Liver (tissue), 9 donors: ENCODE data around the gene ANKS1A. TPM values are rescaled to one million over a fixed set of nuclear protein-coding genes. Genes with fewer than 3 reads are reported as not detected.

ENCODE experiments used
- DNase-seq: peaks from one replicate; pipeline ENCODE4 v3.0.0-alpha.2; 2017; ENCODE audit warnings: low spot score
- H3K27ac ChIP-seq, 2 donors: one replicate each; pipeline ENCODE4 v1.7.0; 2013; ENCODE audit warnings: inconsistent platforms in 2 of 2, low read length in 2 of 2, control low read depth in 1 of 2, low read depth in 1 of 2, mild to moderate bottlenecking in 1 of 2
- H3K27me3 ChIP-seq, 4 donors: one replicate each; pipeline versions ENCODE4 v1.6.1 to v1.7.0; 2013; ENCODE audit warnings: low read length in 3 of 4, inconsistent platforms in 1 of 4, mild to moderate bottlenecking in 1 of 4, moderate library complexity in 1 of 4; ENCODE audit not compliant: control insufficient read depth in 4 of 4, insufficient read depth in 4 of 4
- H3K36me3 ChIP-seq, 4 donors: one replicate each; pipeline versions ENCODE4 v1.6.1 to v1.7.0; 2013; ENCODE audit warnings: low read length in 3 of 4, mild to moderate bottlenecking in 3 of 4, low read depth in 1 of 4, moderate library complexity in 1 of 4; ENCODE audit not compliant: control insufficient read depth in 4 of 4, insufficient read depth in 3 of 4
- H3K4me1 ChIP-seq, 4 donors: one replicate each; pipeline versions ENCODE4 v1.6.1 to v1.7.0; 2013; ENCODE audit warnings: low read length in 3 of 4, mild to moderate bottlenecking in 3 of 4, moderate library complexity in 1 of 4; ENCODE audit not compliant: control insufficient read depth in 4 of 4, insufficient read depth in 4 of 4
- H3K4me3 ChIP-seq, 3 donors: one replicate each; pipeline versions ENCODE4 v1.6.1 to v1.7.0; 2013; ENCODE audit warnings: low read length in 3 of 3, control low read depth in 1 of 3, low read depth in 1 of 3, mild to moderate bottlenecking in 1 of 3
- H3K9ac ChIP-seq, 2 donors: one replicate each; pipeline ENCODE4 v1.7.0; 2013; ENCODE audit warnings: low read length in 2 of 2, mild to moderate bottlenecking in 2 of 2, moderate library complexity in 2 of 2, control low read depth in 1 of 2, low read depth in 1 of 2
- H3K9me3 ChIP-seq, 4 donors: one replicate each; pipeline versions ENCODE4 v1.6.1 to v1.7.0; 2013; ENCODE audit warnings: low read length in 3 of 4; ENCODE audit not compliant: control insufficient read depth in 4 of 4
- ATF3 ChIP-seq: IDR thresholded peaks from 2 replicates; pipeline ENCODE4 v1.6.1; 2016; ENCODE audit warnings: antibody characterized with exemption
- CTCF ChIP-seq: fragments of 150-350 bp; IDR thresholded peaks from 2 replicates; pipeline ENCODE4 v1.5.1; 2017; ENCODE audit warnings: improper control_type of control experiment, low read depth, low read length; ENCODE audit not compliant: missing input control
- EGR1 ChIP-seq, 2 donors: IDR thresholded peaks; 2 replicates each; pipeline ENCODE4 v1.6.1; 2016 to 2018; ENCODE audit warnings: antibody characterized with exemption in 2 of 2, low read depth in 2 of 2
- FOXA1 ChIP-seq: IDR thresholded peaks from 2 replicates; pipeline ENCODE4 v1.6.1; 2016; ENCODE audit warnings: antibody characterized with exemption
- FOXA2 ChIP-seq: IDR thresholded peaks from 2 replicates; pipeline ENCODE4 v1.6.1; 2016; ENCODE audit warnings: antibody characterized with exemption
- GABPA ChIP-seq, 2 donors: IDR thresholded peaks in 1 of 2; conservative IDR thresholded peaks in 1 of 2; 2 replicates each; pipeline ENCODE4 v1.6.1; 2016; ENCODE audit warnings: antibody characterized with exemption in 2 of 2, mild to moderate bottlenecking in 1 of 2, moderate library complexity in 1 of 2
- HNF4A ChIP-seq, 2 donors: conservative IDR thresholded peaks; 2 replicates each; pipeline ENCODE4 v1.6.1; 2016; ENCODE audit warnings: antibody characterized with exemption in 2 of 2, mild to moderate bottlenecking in 2 of 2
- HNF4G ChIP-seq: IDR thresholded peaks from 2 replicates; pipeline ENCODE4 v1.6.1; 2016; ENCODE audit warnings: antibody characterized with exemption
- JUND ChIP-seq, 2 donors: IDR thresholded peaks; 2 replicates each; pipeline ENCODE4 v1.6.1; 2016; ENCODE audit warnings: antibody characterized with exemption in 2 of 2
- RAD21 ChIP-seq, 2 donors: IDR thresholded peaks; 2 replicates each; pipeline ENCODE4 v1.6.1; 2016; ENCODE audit warnings: antibody characterized with exemption in 2 of 2, mild to moderate bottlenecking in 2 of 2
- RXRA ChIP-seq, 2 donors: IDR thresholded peaks; 2 replicates each; pipeline ENCODE4 v1.6.1; 2017 to 2018; ENCODE audit warnings: antibody characterized with exemption in 2 of 2, mild to moderate bottlenecking in 1 of 2
- SP1 ChIP-seq: IDR thresholded peaks from 2 replicates; pipeline ENCODE4 v1.6.1; 2018; ENCODE audit warnings: antibody characterized with exemption, mild to moderate bottlenecking
- TAF1 ChIP-seq: conservative IDR thresholded peaks from 2 replicates; pipeline ENCODE4 v1.6.1; 2016; ENCODE audit warnings: antibody characterized with exemption, mild to moderate bottlenecking
- YY1 ChIP-seq: IDR thresholded peaks from 2 replicates; pipeline ENCODE4 v1.6.1; 2016; ENCODE audit warnings: antibody characterized with exemption, mild to moderate bottlenecking
- ZBTB33 ChIP-seq: IDR thresholded peaks from 2 replicates; pipeline ENCODE4 v1.6.1; 2016; ENCODE audit warnings: antibody characterized with exemption
- WGBS: extraction: QIAGEN DNeasy Blood & Tissue Kit; methylation state at CpG from one replicate; pipeline ENCODE4 v1.1.7; 2013; 5-methylcytosine and 5-hydroxymethylcytosine counted together
- polyA plus RNA-seq, 2 donors: library from polyadenylated mRNA; stranded (reverse) in 1 of 2; unstranded in 1 of 2; fragments of 200-250 nt in 1 of 2; fragments of >200 nt in 1 of 2; fragmentation: Nextera tagmentation in 1 of 2; extraction: Ambion mirVana in 1 of 2; gene quantifications; one replicate each; pipeline versions ENCODE4 v1.2.1 to v1.2.3, GENCODE V29; 2013 to 2015
- total RNA-seq, 2 donors: library from RNA; depleted of rRNA; stranded (reverse); fragments of >200 nt; gene quantifications; one replicate each; pipeline ENCODE4 v1.2.3, GENCODE V29; 2014
- TF ChIP-seq, protein P1 (sequence below): IDR thresholded peaks from 2 replicates; pipeline ENCODE4 v1.6.1; 2016; ENCODE audit warnings: antibody characterized with exemption, mild to moderate bottlenecking
- TF ChIP-seq, protein P2 (sequence below): IDR thresholded peaks from 2 replicates; pipeline ENCODE4 v1.6.1; 2016; ENCODE audit warnings: antibody characterized with exemption
- donor health status: healthy.
- donor health status: healthy.
- donor health status: healthy.
- donor health status: healthy.
- donor health status: healthy.

ANKS1A gene
- total and polyA plus RNA-seq, 4 donors, result 4.3 to 18.7 (median 6.7) TPM

DNA sequence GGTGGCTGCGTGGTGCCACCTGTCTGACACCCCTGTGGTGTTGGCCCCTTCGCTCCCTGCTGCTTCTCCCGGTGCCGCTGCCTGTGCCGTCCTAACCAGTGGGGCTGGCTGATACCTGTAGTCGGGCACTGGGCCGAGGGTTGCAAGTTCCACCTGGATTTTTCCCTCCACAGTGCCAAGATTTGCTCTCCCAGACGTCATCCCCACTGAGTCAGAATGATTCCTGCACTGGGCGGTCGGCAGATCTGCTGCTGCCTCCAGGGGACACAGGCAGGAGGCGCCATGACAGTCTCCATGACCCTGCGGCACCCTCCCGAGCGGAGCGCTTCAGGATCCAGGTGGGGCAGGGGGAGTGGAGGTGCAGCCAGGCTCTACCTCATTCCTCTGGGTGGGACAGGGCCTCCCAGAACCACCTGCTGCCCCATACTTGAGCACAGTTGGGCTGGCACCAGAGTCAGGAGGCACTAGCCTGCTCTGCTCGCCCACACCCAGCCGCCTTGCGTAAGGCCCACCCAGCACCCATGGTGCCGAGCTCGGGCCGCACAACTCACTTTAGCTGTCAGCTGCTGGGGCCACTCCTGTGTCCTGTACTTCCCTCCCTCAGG, 191.9 kb downstream of the ANKS1A start:
- TF ChIP-seq FOXA1, result no peak
- TF ChIP-seq RAD21 (IDR thresholded peaks at IDR 0.05), result no peak
- TF ChIP-seq FOXA2, result no peak
- TF ChIP-seq, protein P1, sequence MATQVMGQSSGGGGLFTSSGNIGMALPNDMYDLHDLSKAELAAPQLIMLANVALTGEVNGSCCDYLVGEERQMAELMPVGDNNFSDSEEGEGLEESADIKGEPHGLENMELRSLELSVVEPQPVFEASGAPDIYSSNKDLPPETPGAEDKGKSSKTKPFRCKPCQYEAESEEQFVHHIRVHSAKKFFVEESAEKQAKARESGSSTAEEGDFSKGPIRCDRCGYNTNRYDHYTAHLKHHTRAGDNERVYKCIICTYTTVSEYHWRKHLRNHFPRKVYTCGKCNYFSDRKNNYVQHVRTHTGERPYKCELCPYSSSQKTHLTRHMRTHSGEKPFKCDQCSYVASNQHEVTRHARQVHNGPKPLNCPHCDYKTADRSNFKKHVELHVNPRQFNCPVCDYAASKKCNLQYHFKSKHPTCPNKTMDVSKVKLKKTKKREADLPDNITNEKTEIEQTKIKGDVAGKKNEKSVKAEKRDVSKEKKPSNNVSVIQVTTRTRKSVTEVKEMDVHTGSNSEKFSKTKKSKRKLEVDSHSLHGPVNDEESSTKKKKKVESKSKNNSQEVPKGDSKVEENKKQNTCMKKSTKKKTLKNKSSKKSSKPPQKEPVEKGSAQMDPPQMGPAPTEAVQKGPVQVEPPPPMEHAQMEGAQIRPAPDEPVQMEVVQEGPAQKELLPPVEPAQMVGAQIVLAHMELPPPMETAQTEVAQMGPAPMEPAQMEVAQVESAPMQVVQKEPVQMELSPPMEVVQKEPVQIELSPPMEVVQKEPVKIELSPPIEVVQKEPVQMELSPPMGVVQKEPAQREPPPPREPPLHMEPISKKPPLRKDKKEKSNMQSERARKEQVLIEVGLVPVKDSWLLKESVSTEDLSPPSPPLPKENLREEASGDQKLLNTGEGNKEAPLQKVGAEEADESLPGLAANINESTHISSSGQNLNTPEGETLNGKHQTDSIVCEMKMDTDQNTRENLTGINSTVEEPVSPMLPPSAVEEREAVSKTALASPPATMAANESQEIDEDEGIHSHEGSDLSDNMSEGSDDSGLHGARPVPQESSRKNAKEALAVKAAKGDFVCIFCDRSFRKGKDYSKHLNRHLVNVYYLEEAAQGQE, result no peak
- TF ChIP-seq EGR1 (IDR thresholded peaks at IDR 0.05; ENCODE audit: low read depth in 2 of 2), result no peak
- no peak for TF ChIP-seq ZBTB33
- TF ChIP-seq ATF3, result no peak
- TF ChIP-seq SP1, result no peak
- TF ChIP-seq, protein P2, sequence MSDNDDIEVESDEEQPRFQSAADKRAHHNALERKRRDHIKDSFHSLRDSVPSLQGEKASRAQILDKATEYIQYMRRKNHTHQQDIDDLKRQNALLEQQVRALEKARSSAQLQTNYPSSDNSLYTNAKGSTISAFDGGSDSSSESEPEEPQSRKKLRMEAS, result no peak
- no peak for TF ChIP-seq HNF4G
- TF ChIP-seq RXRA (IDR thresholded peaks at IDR 0.05), result no peak
- no peak for TF ChIP-seq CTCF
- no peak for TF ChIP-seq HNF4A (conservative IDR thresholded peaks at IDR 0.05)
- TF ChIP-seq GABPA (IDR thresholded peaks at IDR 0.05 in 1 of 2, conservative IDR thresholded peaks at IDR 0.05 in 1 of 2), result no peak
- TF ChIP-seq YY1, result no peak
- TF ChIP-seq TAF1, result no peak
- TF ChIP-seq JUND (IDR thresholded peaks at IDR 0.05), result no peak
- H3K27ac ChIP-seq, result no peak overlapping the region
- H3K4me1 ChIP-seq, result peaks cover 0 to 4% (median 0%) of the 10 kb centered on the region in 4 donors
- no peaks in the 10 kb centered on the region for H3K27me3 ChIP-seq
- 90% methylated on average over 21 of the region's 21 CpGs for WGBS
- no peak for DNase-seq
- no peak overlapping the region for H3K9ac ChIP-seq
- no peak overlapping the region for H3K4me3 ChIP-seq
- H3K9me3 ChIP-seq, result no peaks in the 10 kb centered on the region
- H3K36me3 ChIP-seq, result peaks cover 12 to 44% (median 28%) of the 10 kb centered on the region in 4 donors
